ENCODE measurements around the gene TRIM63. TPM values are rescaled to one million over a fixed set of nuclear protein-coding genes. Genes with fewer than 3 reads are reported as not detected.

The TRIM63 gene
- total and polyA plus RNA-seq, 2 donors (not counting 1 experiment from before 2014, with no cell fraction given), result not detected

- CTCF ChIA-PET, result no interaction called here
- ATAC-seq (ENCODE audit: low read depth), result no peak
These were observed 8.2 kb upstream of the TRIM63 start for GRCh38 chr1:26075421-26076144.

DNA sequence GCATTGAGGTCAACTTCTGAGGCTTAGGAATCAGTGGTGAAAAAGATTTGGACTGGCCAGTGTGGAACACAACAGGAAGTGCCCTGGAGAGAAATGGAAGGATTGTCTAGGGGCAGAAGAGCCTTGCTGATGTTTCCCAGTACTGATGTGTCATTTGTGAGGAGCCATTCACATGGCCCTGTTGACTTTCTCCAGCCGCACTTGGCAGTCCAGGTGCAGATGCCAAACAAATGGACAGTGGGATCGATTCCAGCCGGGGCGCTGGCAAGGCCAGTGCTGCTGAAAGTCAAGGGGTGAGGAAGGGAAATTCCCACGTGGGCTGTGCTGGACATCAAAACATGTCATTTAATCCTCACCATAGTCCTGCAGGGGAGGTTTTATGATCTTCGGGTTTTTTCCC, 4.9 kb upstream of the TRIM63 start:
- Histone ChIP-seq H3K79me2 (ENCODE audit: control insufficient read depth, insufficient read depth, low read length) (no peaks in the 10 kb centered on the region), H3K9ac (ENCODE audit: low read length) (no peak overlapping the region), H3K4me3 (ENCODE audit: control extremely low read depth in 1 of 5, extremely low read depth in 1 of 5, insufficient read depth in 1 of 5, low read depth in 2 of 5, low read length in 4 of 5) (no peak overlapping the region), H3K36me3 (replicated peaks in 1 of 2; ENCODE audit: control extremely low read depth in 1 of 2, control insufficient read depth in 1 of 2, extremely low read depth in 1 of 2, insufficient read depth in 2 of 2, low read length in 1 of 2) (no peaks in the 10 kb centered on the region), H3K4me2 (replicated peaks; ENCODE audit: low read depth, low read length, poor library complexity, severe bottlenecking) (no peak overlapping the region), H3K27ac (ENCODE audit: low read length in 2 of 2) (no peak overlapping the region), H2AFZ (ENCODE audit: insufficient read depth, low read depth, low read length, poor library complexity, severe bottlenecking) (no peak overlapping the region), H3K9me3 (ENCODE audit: control extremely low read depth in 1 of 3, control insufficient read depth in 2 of 3, insufficient read depth in 1 of 3, low read length in 2 of 3) (no peaks in the 10 kb centered on the region), H3K4me1 (ENCODE audit: control insufficient read depth in 2 of 2, insufficient read depth in 2 of 2, low read length in 2 of 2) (no peaks in the 10 kb centered on the region), H4K20me1 (ENCODE audit: control insufficient read depth, insufficient read depth, low read length, poor library complexity, severe bottlenecking) (no peaks in the 10 kb centered on the region), H3K27me3 (replicated peaks in 1 of 4; ENCODE audit: control extremely low read depth in 1 of 4, control insufficient read depth in 3 of 4, insufficient read depth in 4 of 4, low read length in 3 of 4) (peaks cover 0 to 7% (median 3%) of the 10 kb centered on the region in 4 experiments)
- TF ChIP-seq, protein P1, sequence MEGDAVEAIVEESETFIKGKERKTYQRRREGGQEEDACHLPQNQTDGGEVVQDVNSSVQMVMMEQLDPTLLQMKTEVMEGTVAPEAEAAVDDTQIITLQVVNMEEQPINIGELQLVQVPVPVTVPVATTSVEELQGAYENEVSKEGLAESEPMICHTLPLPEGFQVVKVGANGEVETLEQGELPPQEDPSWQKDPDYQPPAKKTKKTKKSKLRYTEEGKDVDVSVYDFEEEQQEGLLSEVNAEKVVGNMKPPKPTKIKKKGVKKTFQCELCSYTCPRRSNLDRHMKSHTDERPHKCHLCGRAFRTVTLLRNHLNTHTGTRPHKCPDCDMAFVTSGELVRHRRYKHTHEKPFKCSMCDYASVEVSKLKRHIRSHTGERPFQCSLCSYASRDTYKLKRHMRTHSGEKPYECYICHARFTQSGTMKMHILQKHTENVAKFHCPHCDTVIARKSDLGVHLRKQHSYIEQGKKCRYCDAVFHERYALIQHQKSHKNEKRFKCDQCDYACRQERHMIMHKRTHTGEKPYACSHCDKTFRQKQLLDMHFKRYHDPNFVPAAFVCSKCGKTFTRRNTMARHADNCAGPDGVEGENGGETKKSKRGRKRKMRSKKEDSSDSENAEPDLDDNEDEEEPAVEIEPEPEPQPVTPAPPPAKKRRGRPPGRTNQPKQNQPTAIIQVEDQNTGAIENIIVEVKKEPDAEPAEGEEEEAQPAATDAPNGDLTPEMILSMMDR (IDR thresholded peaks at IDR 0.05), result no peak
- no peak for TF ChIP-seq EZH2 (IDR thresholded peaks at IDR 0.05; ENCODE audit: borderline replicate concordance, insufficient read depth, low read depth, low read length, poor library complexity, severe bottlenecking)
- WGBS (ENCODE audit: insufficient coverage), result 100% methylated on average over 1 of the region's 6 CpGs
- Mint-ChIP-seq H3K27me3 (peaks cover 39% of the 10 kb centered on the region), H3K4me1 (no peaks in the 10 kb centered on the region), H3K27ac (no peak overlapping the region), H3K4me3 (no peak overlapping the region), H3K9me3 (ENCODE audit: insufficient read depth) (no peaks in the 10 kb centered on the region)
- CTCF ChIA-PET, result interaction anchor here (0.6 kb wide), 1 partner anchor 29 kb away, joined by 3 read pairs; no protein-coding TSS in a partner anchor
- DNase-seq, result no peak
- POLR2A ChIA-PET, result no interaction called here
- intact Hi-C loops (cut with micrococcal nuclease), result no loop called here
- ATAC-seq (ENCODE audit: low read depth), result no peak

More at GRCh38 chr1:26075421-26076144, 8.2 kb upstream of the TRIM63 start:
- 86% methylated on average over 1 of the region's 3 CpGs for WGBS (ENCODE audit: insufficient coverage)
- Mint-ChIP-seq H3K27me3 (peaks cover 43% of the 10 kb centered on the region), H3K4me1 (no peaks in the 10 kb centered on the region), H3K9me3 (ENCODE audit: insufficient read depth) (no peaks in the 10 kb centered on the region), H3K4me3 (no peak overlapping the region), H3K27ac (no peak overlapping the region)
- POLR2A ChIA-PET, result no interaction called here
- Histone ChIP-seq H3K4me2 (replicated peaks; ENCODE audit: low read depth, low read length, poor library complexity, severe bottlenecking) (no peak overlapping the region), H3K4me1 (ENCODE audit: control insufficient read depth in 2 of 2, insufficient read depth in 2 of 2, low read length in 2 of 2) (no peaks in the 10 kb centered on the region), H3K27ac (ENCODE audit: low read length in 2 of 2) (no peak overlapping the region), H3K9me3 (ENCODE audit: control extremely low read depth in 1 of 3, control insufficient read depth in 2 of 3, insufficient read depth in 1 of 3, low read length in 2 of 3) (no peaks in the 10 kb centered on the region), H3K9ac (ENCODE audit: low read length) (no peak overlapping the region), H4K20me1 (ENCODE audit: control insufficient read depth, insufficient read depth, low read length, poor library complexity, severe bottlenecking) (no peaks in the 10 kb centered on the region), H3K36me3 (replicated peaks in 1 of 2; ENCODE audit: control extremely low read depth in 1 of 2, control insufficient read depth in 1 of 2, extremely low read depth in 1 of 2, insufficient read depth in 2 of 2, low read length in 1 of 2) (no peaks in the 10 kb centered on the region), H3K79me2 (ENCODE audit: control insufficient read depth, insufficient read depth, low read length) (no peaks in the 10 kb centered on the region), H3K4me3 (ENCODE audit: control extremely low read depth in 1 of 5, extremely low read depth in 1 of 5, insufficient read depth in 1 of 5, low read depth in 2 of 5, low read length in 4 of 5) (no peak overlapping the region), H2AFZ (ENCODE audit: insufficient read depth, low read depth, low read length, poor library complexity, severe bottlenecking) (no peak overlapping the region), H3K27me3 (replicated peaks in 1 of 4; ENCODE audit: control extremely low read depth in 1 of 4, control insufficient read depth in 3 of 4, insufficient read depth in 4 of 4, low read length in 3 of 4) (peaks cover 0 to 7% (median 3%) of the 10 kb centered on the region in 4 experiments)
- intact Hi-C loops (cut with micrococcal nuclease), result no loop called here
- TF ChIP-seq, protein P1 (IDR thresholded peaks at IDR 0.05), result no peak
- TF ChIP-seq EZH2 (IDR thresholded peaks at IDR 0.05; ENCODE audit: borderline replicate concordance, insufficient read depth, low read depth, low read length, poor library complexity, severe bottlenecking), result no peak
- no peak for DNase-seq

Measured in B cell (primary cell).